Breast epithelium (tissue), 4 donors: ENCODE data around the gene PDGFRA. TPM values are rescaled to one million over a fixed set of nuclear protein-coding genes. Genes with fewer than 3 reads are reported as not detected.

Source experiments
- DNase-seq, 2 donors: peaks; one replicate each; pipeline ENCODE4 v3.0.0-alpha.2; 2019; ENCODE audit warnings: low spot score in 2 of 2
- H3K27ac ChIP-seq, 2 donors: fragments of 200-600 bp; sonication (generic) in 1 of 2; one replicate each; pipeline ENCODE4 v1.5.1; 2016 to 2019; ENCODE audit warnings: mild to moderate bottlenecking in 1 of 2
- H3K27me3 ChIP-seq, 2 donors: fragments of 200-600 bp; sonication (generic) in 1 of 2; one replicate each; pipeline versions ENCODE4 v1.5.1 to v1.6.0; 2017 to 2019; ENCODE audit warnings: control low read depth in 1 of 2, mild to moderate bottlenecking in 1 of 2
- H3K36me3 ChIP-seq: fragments of 200-600 bp; one replicate; pipeline ENCODE4 v1.5.1; 2019
- H3K4me1 ChIP-seq, 2 donors: fragments of 200-600 bp; sonication (generic); one replicate each; pipeline ENCODE4 v1.5.1; 2016 to 2019; ENCODE audit warnings: control low read depth in 1 of 2
- H3K4me3 ChIP-seq, 3 donors: fragments of 200-600 bp; sonication (generic); 1 replicate in 2 of 3; 2 replicates in 1 of 3; pipeline ENCODE4 v1.5.1; 2016 to 2019; ENCODE audit warnings: mild to moderate bottlenecking in 3 of 3, moderate library complexity in 2 of 3
- H3K9me3 ChIP-seq, 2 donors: fragments of 200-600 bp; sonication (generic) in 1 of 2; one replicate each; pipeline ENCODE4 v1.5.1; 2016 to 2019; ENCODE audit warnings: control low read depth in 1 of 2
- CTCF ChIP-seq, 3 donors: fragments of 450-650 bp; IDR thresholded peaks; one replicate each; pipeline ENCODE4 v1.5.1; 2016 to 2017; ENCODE audit warnings: antibody characterized with exemption in 3 of 3, mild to moderate bottlenecking in 3 of 3, moderate library complexity in 3 of 3
- POLR2A ChIP-seq: fragments of 450-650 bp; IDR thresholded peaks from one replicate; pipeline ENCODE4 v1.6.1; 2016; ENCODE audit warnings: antibody characterized with exemption, mild to moderate bottlenecking, moderate library complexity
- POLR2AphosphoS5 ChIP-seq, 3 donors: sonication (generic); formaldehyde crosslinking; IDR thresholded peaks; one replicate each; pipeline ENCODE4 v1.6.1; 2017; ENCODE audit warnings: antibody characterized with exemption in 3 of 3
- intact Hi-C: fragments of 100-400 bp; cut with DNase I; formaldehyde crosslinking; loops from one replicate; pipeline ENCODE4 v1.15.1; 2023; ENCODE audit warnings: low total_unique reads
- total RNA-seq, 3 donors: library from RNA; depleted of rRNA; stranded (reverse); fragments of >200 nt; gene quantifications; one replicate each; pipeline ENCODE4 v1.1.0, GENCODE V29; 2016

PDGFRA gene
- total RNA-seq, 3 donors from 2014 or later: 125 to 154 (median 130) TPM

DNA sequence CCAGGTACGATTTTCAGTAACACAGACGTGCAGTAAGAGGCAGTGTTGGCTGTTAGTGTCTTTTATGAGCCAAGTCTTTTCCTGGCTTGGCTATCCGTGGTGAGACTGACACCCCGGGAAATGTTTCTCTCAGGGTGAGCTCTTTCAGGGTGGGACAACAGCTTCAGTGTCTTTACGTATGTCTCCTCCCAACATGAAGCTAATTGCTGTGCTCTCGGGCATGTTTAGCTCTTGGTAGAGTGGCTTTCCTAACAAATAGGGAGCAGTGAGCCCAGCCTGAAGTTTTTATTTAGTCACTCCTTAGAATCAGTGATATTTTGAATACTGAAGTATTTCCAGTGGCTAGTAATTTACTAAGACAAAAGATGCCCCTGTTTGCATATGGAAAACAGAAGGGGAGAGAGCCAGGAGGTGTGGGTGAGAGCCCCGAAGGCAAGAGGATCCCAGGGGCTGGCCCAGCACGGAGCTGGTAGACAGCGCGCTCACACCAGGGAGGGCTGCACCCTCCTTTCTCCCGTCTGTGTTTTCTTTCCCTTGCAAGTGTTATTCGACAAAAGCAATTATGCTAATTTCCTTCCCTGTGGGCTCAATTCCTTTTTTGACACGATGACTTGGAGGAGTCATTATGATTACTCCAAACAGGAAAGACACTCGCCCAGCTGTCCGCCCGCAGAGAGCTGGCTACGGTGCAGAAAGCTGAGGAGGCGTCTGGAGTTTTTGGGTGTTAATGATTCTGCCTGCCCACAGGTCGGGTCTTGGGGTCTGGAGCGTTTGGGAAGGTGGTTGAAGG is 47.7 kb downstream of the PDGFRA start:
- Histone ChIP-seq H3K27ac (peak overlapping the region; percentile 34 to 62), H3K4me3 (peak overlapping the region in 2 of 3 donors; percentile 7 to 33), H3K4me1 (peaks cover 0 to 3% of the 10 kb centered on the region in 2 donors), H3K27me3 (no peaks in the 10 kb centered on the region), H3K36me3 (no peaks in the 10 kb centered on the region), H3K9me3 (no peaks in the 10 kb centered on the region)
- DNase-seq: no peak
- intact Hi-C loops: no loop called here
- no peak for TF ChIP-seq POLR2A
- no peak for TF ChIP-seq CTCF (IDR thresholded peaks at IDR 0.05)
- no peak for TF ChIP-seq POLR2AphosphoS5 (IDR thresholded peaks at IDR 0.05)

- intact Hi-C loops: no loop called here
- no peaks in the 10 kb centered on the region for H3K27me3 ChIP-seq
- no peak for DNase-seq
- H3K9me3 ChIP-seq: no peaks in the 10 kb centered on the region
- no peaks in the 10 kb centered on the region for H3K36me3 ChIP-seq
- H3K4me3 ChIP-seq: no peak overlapping the region
- no peak for TF ChIP-seq POLR2AphosphoS5 (IDR thresholded peaks at IDR 0.05)
- no peak for TF ChIP-seq CTCF (IDR thresholded peaks at IDR 0.05)
- no peak for TF ChIP-seq POLR2A
- H3K4me1 ChIP-seq: peaks cover 0 to 3% of the 10 kb centered on the region in 2 donors
- H3K27ac ChIP-seq: peak overlapping the region in 1 of 2 donors; percentile 28
Observed at GRCh38 chr4:54277691-54278090, 48.6 kb downstream of the PDGFRA start.

DNA sequence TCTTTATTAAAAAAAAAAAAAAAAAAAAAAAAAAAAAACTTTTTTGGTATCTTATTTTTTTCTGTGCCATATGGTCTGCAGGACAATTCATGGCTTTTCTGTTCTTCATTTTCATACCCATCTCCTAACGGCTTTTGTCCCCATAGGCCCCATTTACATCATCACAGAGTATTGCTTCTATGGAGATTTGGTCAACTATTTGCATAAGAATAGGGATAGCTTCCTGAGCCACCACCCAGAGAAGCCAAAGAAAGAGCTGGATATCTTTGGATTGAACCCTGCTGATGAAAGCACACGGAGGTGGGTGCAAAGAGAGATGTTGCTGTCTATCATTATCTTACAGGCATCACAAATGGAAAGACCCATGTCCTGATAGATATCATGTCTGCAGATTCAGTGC is 49.1 kb downstream of the PDGFRA start:
- Histone ChIP-seq H3K9me3 (peaks cover 0 to 2% of the 10 kb centered on the region in 2 donors), H3K4me3 (no peak overlapping the region), H3K36me3 (no peaks in the 10 kb centered on the region), H3K27me3 (no peaks in the 10 kb centered on the region), H3K4me1 (peaks cover 0 to 3% of the 10 kb centered on the region in 2 donors), H3K27ac (no peak overlapping the region)
- intact Hi-C loops: no loop called here
- no peak for DNase-seq
- TF ChIP-seq CTCF (IDR thresholded peaks at IDR 0.05) (no peak), POLR2AphosphoS5 (IDR thresholded peaks at IDR 0.05) (no peak), POLR2A (no peak)

GRCh38 chr4:54281054-54281766 is 52.1 kb downstream of the PDGFRA start:
- peak overlapping the region; percentile 58 to 80 for H3K27ac ChIP-seq
- intact Hi-C loops: no loop called here

More at GRCh38 chr4:54281054-54281766, 52.1 kb downstream of the PDGFRA start:
- peak in 1 of 2 donors; percentile 56 for DNase-seq
- no peaks in the 10 kb centered on the region for H3K27me3 ChIP-seq
- H3K4me1 ChIP-seq: peaks cover 0 to under 1% of the 10 kb centered on the region in 2 donors
- H3K9me3 ChIP-seq: peaks cover 0 to 6% of the 10 kb centered on the region in 2 donors
- no peaks in the 10 kb centered on the region for H3K36me3 ChIP-seq
- TF ChIP-seq POLR2A (no peak), POLR2AphosphoS5 (IDR thresholded peaks at IDR 0.05) (peak; percentile 34 to 77 (median 36)), CTCF (IDR thresholded peaks at IDR 0.05) (no peak)
- no peak overlapping the region for H3K4me3 ChIP-seq
